K562 (cell line): Measurements from ENCODE around the gene IFITM2. TPM values are rescaled to one million over a fixed set of nuclear protein-coding genes. Genes with fewer than 3 reads are reported as not detected.

ENCODE experiments used
- ATAC-seq: fragments of 200-7000 bp; cut with Tn5 transposase; 3 replicates; pipeline ENCODE4 v1.9.1; 2020; ENCODE audit warnings: moderate library complexity
- BruUV-seq: library from RNA; stranded (reverse); fragments of 400-500 nt; replicated peaks from 2 replicates; lab custom pipeline; 2021; lab: Mats Ljungman, UMichigan
- CTCF ChIA-PET: fragments of 300-600 bp; formaldehyde crosslinking; extraction: SDS; loops from one replicate; lab custom pipeline; 2021; ENCODE audit warnings: low intra/inter-chr PET ratio; lab: Yijun Ruan, JAX
- POLR2A ChIA-PET: fragments of 300-600, 350-650 bp; sonication (Branson Sonifier 250); formaldehyde crosslinking; extraction: SDS; loops from one replicate; lab custom pipeline; 2021; ENCODE audit warnings: antibody characterized with exemption, inconsistent platforms; lab: Yijun Ruan, JAX
- DNase-seq, 4 experiments: peaks; one replicate each; pipeline versions ENCODE4 v3.0.0 to v3.0.0-alpha.2; 2011 to 2018; ENCODE audit warnings: low spot score in 3 of 4, mixed read lengths in 3 of 4; ENCODE audit errors: extremely low read depth in 1 of 4
- FAIRE-seq: peaks from 2 replicates; lab custom pipeline; 2011; peaks lifted over from hg19 to GRCh38; lab: Jason Lieb, UNC
- H2AFZ ChIP-seq: 2 replicates; pipeline ENCODE4 v1.6.0; 2011; ENCODE audit warnings: low read depth, low read length, control low read depth, inconsistent platforms
- H3K27ac ChIP-seq: fragments of 200-600 bp; 3 replicates; pipeline ENCODE4 v1.8.0; 2011; ENCODE audit warnings: low read depth, mild to moderate bottlenecking, control low read depth, inconsistent platforms, low read length, moderate library complexity, mixed read lengths; ENCODE audit errors: extremely low read depth
- H3K27me3 ChIP-seq, 2 experiments: fragments of 300-600 bp in 1 of 2; 2 replicates in 1 of 2; 3 replicates in 1 of 2; pipeline versions ENCODE4 v1.6.0 to v1.8.0; 2011; ENCODE audit warnings: inconsistent platforms in 2 of 2, low read length in 2 of 2, mild to moderate bottlenecking in 1 of 2, mixed read lengths in 1 of 2, moderate library complexity in 1 of 2; ENCODE audit not compliant: control insufficient read depth in 2 of 2, insufficient read depth in 2 of 2
- H3K36me3 ChIP-seq: fragments of 300-600 bp; 3 replicates; pipeline ENCODE4 v1.8.0; 2011; ENCODE audit warnings: mild to moderate bottlenecking, low read length, inconsistent platforms; ENCODE audit not compliant: control insufficient read depth, insufficient read depth
- H3K4me1 ChIP-seq, 2 experiments: fragments of 200-600 bp in 1 of 2; replicated peaks in 1 of 2; 2 replicates in 1 of 2; 3 replicates in 1 of 2; pipeline versions ENCODE4 v1.5.1 to v1.8.0; 2011; ENCODE audit warnings: inconsistent platforms in 2 of 2, low read length in 2 of 2, mild to moderate bottlenecking in 1 of 2, mixed read lengths in 1 of 2, moderate library complexity in 1 of 2; ENCODE audit not compliant: control insufficient read depth in 2 of 2, insufficient read depth in 2 of 2
- H3K4me2 ChIP-seq: 2 replicates; pipeline ENCODE4 v1.6.1; 2011; ENCODE audit warnings: low read length, control low read depth, inconsistent platforms, mixed read lengths; ENCODE audit not compliant: insufficient read depth
- H3K4me3 ChIP-seq: fragments of 200-600 bp; sonication (generic), shearing (Covaris generic); 2 replicates; pipeline ENCODE4 v1.5.1; 2016; ENCODE audit warnings: control low read depth, inconsistent platforms
- H3K79me2 ChIP-seq: fragments of 200-600 bp; 3 replicates; pipeline ENCODE4 v1.8.0; 2011; ENCODE audit warnings: low read length, inconsistent platforms; ENCODE audit not compliant: control insufficient read depth, insufficient read depth
- H3K9ac ChIP-seq, 2 experiments: 2 replicates each; pipeline versions ENCODE4 v1.6.0 to v1.6.1; 2011; ENCODE audit warnings: low read depth in 2 of 2, low read length in 2 of 2, control low read depth in 1 of 2, inconsistent platforms in 1 of 2, mild to moderate bottlenecking in 1 of 2, mixed read lengths in 1 of 2; ENCODE audit not compliant: insufficient read depth in 1 of 2
- H3K9me1 ChIP-seq: one replicate; pipeline ENCODE4 v1.6.0; 2011; ENCODE audit warnings: inconsistent platforms, mild to moderate bottlenecking, low read length, moderate library complexity; ENCODE audit not compliant: control insufficient read depth, insufficient read depth
- H3K9me3 ChIP-seq: replicated peaks from 2 replicates; pipeline ENCODE4 v1.5.1; 2011; ENCODE audit warnings: low read depth, low read length, inconsistent platforms; ENCODE audit not compliant: control insufficient read depth, insufficient read depth
- H4K20me1 ChIP-seq: replicated peaks from 2 replicates; pipeline ENCODE4 v1.6.1; 2011; ENCODE audit warnings: low read length, inconsistent platforms, mixed read lengths; ENCODE audit not compliant: control insufficient read depth, insufficient read depth
- BCOR ChIP-seq: fragments of 450-650 bp; IDR thresholded peaks from 2 replicates; pipeline ENCODE4 v1.6.1; 2016
- CBX1 ChIP-seq: sonication (generic); IDR thresholded peaks from 2 replicates; pipeline ENCODE4 v1.6.1; 2016; ENCODE audit warnings: antibody characterized with exemption, low read depth, mild to moderate bottlenecking
- HCFC1 ChIP-seq: IDR thresholded peaks from 2 replicates; pipeline ENCODE4 v1.6.1; 2012; ENCODE audit warnings: low read depth, low read length, improper control_type of control experiment
- KDM1A ChIP-seq, 2 experiments: fragments of 450-650 bp; IDR thresholded peaks; 2 replicates each; pipeline ENCODE4 v1.6.1; 2016; ENCODE audit warnings: mild to moderate bottlenecking in 2 of 2
- PHF20 ChIP-seq: fragments of 450-650 bp; IDR thresholded peaks from 2 replicates; pipeline ENCODE4 v1.6.1; 2018; ENCODE audit not compliant: partially characterized antibody
- PRMT5 ChIP-seq: sonication (generic); formaldehyde crosslinking; IDR thresholded peaks from 2 replicates; pipeline ENCODE4 v1.5.0; 2020; ENCODE audit warnings: missing genetic modification reagents
- RBM17 ChIP-seq: fragments of 200-400 bp; formaldehyde crosslinking; IDR thresholded peaks from 2 replicates; pipeline ENCODE4 v1.6.1; 2017; ENCODE audit warnings: low read depth, mild to moderate bottlenecking, low read length, borderline replicate concordance
- SUPT5H ChIP-seq: fragments of 450-650 bp; IDR thresholded peaks from 2 replicates; pipeline ENCODE4 v1.6.1; 2016
- ZNF407 ChIP-seq: fragments of 450-650 bp; IDR thresholded peaks from 2 replicates; pipeline ENCODE4 v1.6.1; 2016; ENCODE audit warnings: low read depth
- ZNF551 ChIP-seq: fragments of 250-450 bp; sonication (Bioruptor Pico); IDR thresholded peaks from 2 replicates; pipeline ENCODE4 v1.5.0; 2021; ENCODE audit warnings: mild to moderate bottlenecking, moderate library complexity
- WGBS: fragments of 100-300 bp; shearing (Covaris generic); methylation state at CpG from one replicate; pipeline ENCODE4 v1.1.6; 2016; ENCODE audit warnings: low coverage, mixed read lengths; ENCODE audit not compliant: insufficient coverage; ENCODE audit errors: missing lambda C conversion rate; 5-methylcytosine and 5-hydroxymethylcytosine counted together
- in situ Hi-C: fragments of 300-500 bp; cut with MboI; formaldehyde crosslinking; loops from 4 replicates; pipeline ENCODE4 v1.15.0; 2018; ENCODE audit warnings: inconsistent platforms, mixed read lengths
- intact Hi-C: fragments of 100-400 bp; cut with micrococcal nuclease; formaldehyde crosslinking; loops from 2 replicates; pipeline ENCODE4 v1.14.2; 2022
- polyA plus RNA-seq, 8 experiments: library from polyadenylated mRNA; depleted of rRNA in 4 of 8; stranded (reverse) in 5 of 8; unstranded in 3 of 8; fragments of >200 nt; fragmentation: Nextera tagmentation in 2 of 8; fragmentation: Illumina TruSeq in 1 of 8; extraction: Ambion mirVana in 2 of 8; extraction: Trizol in 1 of 8; gene quantifications; 2 replicates each; pipeline versions ENCODE4 v1.2.1 to v1.2.3, GENCODE V29; 2011 to 2014; ENCODE audit warnings: inconsistent platforms in 1 of 8, missing spikeins in 1 of 8
- total RNA-seq, 7 experiments: library from RNA; depleted of rRNA in 6 of 7; stranded (reverse); fragments of >200 nt in 6 of 7; fragmentation: Illumina TruSeq in 2 of 7; extraction: Trizol in 2 of 7; gene quantifications; 2 replicates each; pipeline versions ENCODE4 v1.2.1 to v1.2.3, GENCODE V29; 2011 to 2021; ENCODE audit warnings: low replicate concordance in 1 of 7
- TF ChIP-seq, protein P1 (sequence below): fragments of 250-450 bp; sonication (Bioruptor Pico); IDR thresholded peaks from 2 replicates; pipeline ENCODE4 v1.5.0; 2021; ENCODE audit warnings: mild to moderate bottlenecking, borderline replicate concordance

The IFITM2 gene
- total and polyA plus RNA-seq, 9 of the 15 experiments (the other 6 are each of a cell fraction or from before 2014, with no cell fraction given) = 52.8 to 4,872 (median 356) TPM

DNA sequence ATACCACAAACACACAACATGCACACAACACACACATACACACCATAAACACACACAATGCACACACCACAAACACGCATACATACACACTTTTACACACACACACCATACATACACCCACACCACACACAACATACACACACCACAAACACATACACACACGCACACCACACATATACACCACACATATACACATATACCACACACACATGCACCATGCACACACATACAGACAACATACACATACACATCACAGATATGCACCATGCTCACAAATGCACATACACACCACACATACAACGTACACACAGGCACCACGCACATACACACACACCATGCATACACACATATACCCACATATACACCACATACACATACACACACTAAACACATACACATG is 50.0 kb downstream of the IFITM2 start:
- no peak overlapping the region for H3K4me3 ChIP-seq
- H3K4me1 ChIP-seq = peaks cover 33 to 55% of the 10 kb centered on the region in 2 experiments
- no peak overlapping the region; a peak in 1 of 4 replicates for H3K9ac ChIP-seq
- no peak overlapping the region for H3K4me2 ChIP-seq
- H3K9me3 ChIP-seq = peaks cover 13% of the 10 kb centered on the region
- ChIA-PET POLR2A (no interaction called here), CTCF (no interaction called here)
- H3K27ac ChIP-seq = no peak overlapping the region
- no peaks in the 10 kb centered on the region; the same call in 2 of the 3 replicates for H3K36me3 ChIP-seq
- H4K20me1 ChIP-seq = no peaks in the 10 kb centered on the region
- BruUV-seq = no TSS peak
- in situ Hi-C loops (loop anchor here (5.0 kb wide), 1 partner anchor 105 kb away; no protein-coding TSS in a partner anchor), intact Hi-C loops (no loop called here)
- 74% methylated on average over 4 of the region's 4 CpGs for WGBS
- H3K27me3 ChIP-seq = no peaks in the 10 kb centered on the region; a peak in 1 of 5 replicates
- H2AFZ ChIP-seq = no peak overlapping the region
- H3K9me1 ChIP-seq = peaks cover 2% of the 10 kb centered on the region
- no peak for DNase-seq
- ATAC-seq = no peak
- peaks cover 8% of the 10 kb centered on the region; the same call in 1 of the 3 replicates for H3K79me2 ChIP-seq
- FAIRE-seq = no peak
- TF ChIP-seq BCOR (0 out of 2 replicates have a peak, but pooled peaks have one; percentile 41), KDM1A (IDR thresholded peaks at IDR 0.05) (0 out of 4 replicates have a peak, but pooled peaks of 1 of the 2 experiments have one; percentile 59), ZNF407 (peak; percentile 21; the same call in 1 of the 2 replicates), SUPT5H (peak; percentile 41; the same call in 1 of the 2 replicates), PHF20 (peak; percentile 55), RBM17 (no peak), HCFC1 (no peak), PRMT5 (CRISPR knock-in tag) (no peak), CBX1 (no peak), ZNF551 (CRISPR knock-in tag) (no peak)
- TF ChIP-seq, protein P1, sequence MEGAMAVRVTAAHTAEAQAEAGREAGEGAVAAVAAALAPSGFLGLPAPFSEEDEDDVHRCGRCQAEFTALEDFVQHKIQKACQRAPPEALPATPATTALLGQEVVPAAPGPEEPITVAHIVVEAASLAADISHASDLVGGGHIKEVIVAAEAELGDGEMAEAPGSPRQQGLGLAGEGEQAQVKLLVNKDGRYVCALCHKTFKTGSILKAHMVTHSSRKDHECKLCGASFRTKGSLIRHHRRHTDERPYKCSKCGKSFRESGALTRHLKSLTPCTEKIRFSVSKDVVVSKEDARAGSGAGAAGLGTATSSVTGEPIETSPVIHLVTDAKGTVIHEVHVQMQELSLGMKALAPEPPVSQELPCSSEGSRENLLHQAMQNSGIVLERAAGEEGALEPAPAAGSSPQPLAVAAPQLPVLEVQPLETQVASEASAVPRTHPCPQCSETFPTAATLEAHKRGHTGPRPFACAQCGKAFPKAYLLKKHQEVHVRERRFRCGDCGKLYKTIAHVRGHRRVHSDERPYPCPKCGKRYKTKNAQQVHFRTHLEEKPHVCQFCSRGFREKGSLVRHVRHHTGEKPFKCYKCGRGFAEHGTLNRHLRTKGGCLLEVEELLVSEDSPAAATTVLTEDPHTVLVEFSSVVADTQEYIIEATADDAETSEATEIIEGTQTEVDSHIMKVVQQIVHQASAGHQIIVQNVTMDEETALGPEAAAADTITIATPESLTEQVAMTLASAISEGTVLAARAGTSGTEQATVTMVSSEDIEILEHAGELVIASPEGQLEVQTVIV = no peak
